Effector memory CD4-positive, alpha-beta T cell (primary cell): ENCODE data around the gene CNFN.

Source experiments
- DNase-seq, 3 donors: peaks; one replicate each; pipeline ENCODE4 v3.0.0-alpha.2; 2020
- H3K27ac ChIP-seq: 2 replicates; pipeline ENCODE4 v1.7.0; 2013; ENCODE audit warnings: mild to moderate bottlenecking, low read length, moderate library complexity; ENCODE audit not compliant: insufficient read depth, poor library complexity, severe bottlenecking
- H3K27me3 ChIP-seq: replicated peaks from 2 replicates; pipeline ENCODE4 v1.7.0; 2013; ENCODE audit warnings: mild to moderate bottlenecking, low read length; ENCODE audit not compliant: insufficient read depth, control insufficient read depth, poor library complexity, severe bottlenecking
- H3K36me3 ChIP-seq: 2 replicates; pipeline ENCODE4 v1.7.0; 2013; ENCODE audit warnings: mild to moderate bottlenecking, low read length, moderate library complexity; ENCODE audit not compliant: control insufficient read depth, insufficient read depth
- H3K4me1 ChIP-seq: 2 replicates; pipeline ENCODE4 v1.7.0; 2013; ENCODE audit warnings: low read length, mild to moderate bottlenecking; ENCODE audit not compliant: control insufficient read depth, insufficient read depth, poor library complexity, severe bottlenecking
- H3K4me3 ChIP-seq: 2 replicates; pipeline ENCODE4 v1.7.0; 2013; ENCODE audit warnings: low read length, low read depth, mild to moderate bottlenecking; ENCODE audit not compliant: insufficient read depth, poor library complexity, severe bottlenecking
- H3K9me3 ChIP-seq: 2 replicates; pipeline ENCODE4 v1.7.0; 2013; ENCODE audit warnings: mild to moderate bottlenecking, low read length, moderate library complexity; ENCODE audit not compliant: control insufficient read depth

The CNFN gene

DNA sequence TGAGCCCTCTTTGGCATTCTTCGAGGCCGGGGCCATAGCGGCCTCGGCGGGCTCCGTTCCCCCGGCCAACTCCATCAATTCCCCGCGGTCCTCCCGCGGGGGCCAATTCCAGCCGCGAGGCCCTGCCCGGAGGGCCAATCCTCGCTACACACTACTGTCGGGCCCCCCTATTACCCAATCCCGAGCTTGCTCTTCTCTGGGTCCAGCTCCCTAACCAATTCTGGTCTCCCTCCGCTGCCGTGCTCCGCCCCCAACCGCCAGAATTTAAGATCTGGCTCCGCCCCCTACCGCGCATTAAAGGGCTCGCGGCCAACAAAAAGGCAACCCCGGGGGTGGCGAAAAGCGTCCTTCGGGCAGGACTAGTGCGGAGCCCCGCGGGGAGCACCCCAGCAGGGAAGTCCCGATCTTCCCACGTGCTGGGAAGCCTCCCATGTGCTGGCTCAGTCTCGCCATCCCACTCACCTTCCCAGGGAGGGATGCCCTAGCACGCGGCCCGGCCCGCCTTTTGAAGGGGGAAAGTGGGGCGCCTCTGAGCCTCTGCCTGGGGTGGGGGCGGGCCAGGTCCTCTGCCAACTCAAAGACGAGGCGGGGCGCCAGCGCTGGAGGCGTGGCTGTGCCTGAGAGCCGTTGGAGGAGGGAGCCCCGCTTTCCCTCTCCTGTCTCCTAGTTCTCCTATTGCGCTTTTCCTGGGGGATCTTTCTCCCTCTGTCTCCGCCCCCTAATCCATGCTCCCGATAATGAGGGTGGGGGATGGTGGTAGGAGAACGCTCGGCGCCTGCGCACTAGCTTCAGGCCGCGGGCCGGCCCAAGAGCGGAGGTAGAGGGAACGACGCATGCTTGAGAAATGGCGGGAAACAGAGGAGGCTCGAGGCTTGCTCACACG, 33.6 kb upstream of the CNFN start:
- DNase-seq: peak; percentile 85 to 89 (median 87)
- Histone ChIP-seq H3K9me3 (no peaks in the 10 kb centered on the region), H3K4me1 (peaks cover 27% of the 10 kb centered on the region), H3K27ac (peak overlapping the region; percentile 75), H3K4me3 (peak overlapping the region; percentile 80), H3K36me3 (no peaks in the 10 kb centered on the region), H3K27me3 (no peaks in the 10 kb centered on the region)

DNA sequence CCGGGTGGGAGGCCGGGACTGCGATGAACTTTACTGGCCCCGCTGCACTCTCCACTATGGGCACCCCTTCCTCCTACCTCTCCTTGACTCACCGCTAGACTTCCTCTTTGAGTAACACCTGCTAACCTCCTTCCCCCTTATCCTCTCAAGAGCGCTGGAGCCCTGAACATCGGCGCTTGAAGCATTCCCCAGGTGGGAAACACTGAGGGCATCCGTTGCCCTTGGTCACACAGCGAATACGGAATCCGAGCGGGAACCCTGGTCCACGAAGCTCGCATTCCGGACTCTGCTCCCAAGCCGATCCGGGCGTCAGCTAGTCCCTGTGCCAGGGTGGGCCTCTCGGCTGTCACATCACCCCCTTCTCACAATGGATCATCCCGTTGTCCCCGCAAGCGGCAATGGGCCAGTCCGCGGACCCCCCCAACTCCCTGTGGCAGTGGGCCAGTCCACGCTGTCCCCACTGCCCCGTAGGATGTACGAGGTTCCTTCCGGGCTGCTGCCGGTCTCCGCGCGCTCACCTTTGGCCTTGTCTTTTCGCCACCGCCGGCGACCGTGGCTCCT, 32.9 kb upstream of the CNFN start:
- DNase-seq: peak; percentile 35 to 55 (median 45)
- Histone ChIP-seq H3K4me1 (peaks cover 27% of the 10 kb centered on the region), H3K4me3 (peak overlapping the region; percentile 80), H3K36me3 (no peaks in the 10 kb centered on the region), H3K27ac (peak overlapping the region; percentile 75), H3K9me3 (no peaks in the 10 kb centered on the region), H3K27me3 (no peaks in the 10 kb centered on the region)

DNA sequence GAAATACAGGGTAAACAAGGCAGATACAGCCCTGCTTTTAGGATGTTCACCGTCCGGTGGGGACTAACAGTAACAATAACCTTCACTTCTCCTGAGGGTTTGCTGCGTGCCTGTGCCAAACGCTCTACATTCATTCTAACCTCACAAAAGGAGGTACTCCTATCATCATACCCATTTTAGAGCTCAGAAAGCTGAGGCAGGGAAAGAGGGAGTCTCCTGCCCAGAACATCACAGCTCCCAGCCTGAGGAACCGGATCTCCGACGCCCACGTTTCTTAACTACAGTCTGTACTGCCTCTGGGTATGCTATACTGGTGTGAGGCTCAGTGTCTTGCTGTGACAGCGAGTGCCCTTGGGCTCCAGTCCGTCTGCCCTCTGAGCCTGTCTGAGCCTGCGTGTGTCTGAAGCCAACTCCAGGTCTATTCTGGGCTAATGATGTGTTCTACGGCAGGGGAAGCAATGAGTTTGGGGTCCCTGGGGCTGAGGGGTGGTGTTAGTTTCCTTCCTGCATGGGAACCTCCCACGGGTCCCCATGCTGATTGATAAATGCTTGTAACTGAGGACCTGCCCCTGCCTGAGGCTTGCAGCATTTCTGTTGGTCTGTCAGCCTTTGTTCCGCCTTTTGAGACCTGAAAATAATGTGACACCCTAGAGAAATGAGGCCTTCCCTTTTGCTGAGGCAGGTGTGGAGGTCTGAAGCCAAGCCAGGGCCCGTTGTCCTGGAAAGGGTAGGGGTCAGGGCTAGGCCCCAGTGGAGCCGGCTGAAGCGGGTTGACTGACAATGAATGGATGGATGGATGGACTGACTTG, 32.2 kb upstream of the CNFN start:
- Histone ChIP-seq H3K27ac (peak overlapping the region; percentile 75), H3K9me3 (no peaks in the 10 kb centered on the region)

DNA sequence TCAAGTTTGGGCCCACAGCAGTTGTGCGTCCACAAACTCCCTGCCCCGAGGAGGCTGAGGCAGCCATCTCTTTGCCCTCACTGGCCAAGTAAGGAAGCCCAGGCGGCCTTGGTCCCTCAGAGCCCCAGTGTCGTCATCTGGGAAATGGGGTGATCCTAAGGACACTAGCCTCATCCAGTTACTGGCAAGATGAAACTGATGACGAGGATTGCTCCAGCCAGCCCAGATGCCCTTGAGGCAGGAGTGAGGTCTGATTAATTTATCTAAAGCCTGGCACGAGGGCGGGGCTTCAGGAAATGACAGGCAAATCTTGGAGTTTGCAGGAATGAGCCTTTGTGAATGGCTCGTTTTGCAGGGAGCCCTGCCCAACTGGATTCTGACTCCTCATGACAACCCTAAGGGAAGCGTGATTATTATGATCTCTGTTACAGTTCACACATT, 31.5 kb upstream of the CNFN start:
- H3K4me3 ChIP-seq: no peak overlapping the region
- H3K4me1 ChIP-seq: peaks cover 27% of the 10 kb centered on the region
- H3K27me3 ChIP-seq: no peaks in the 10 kb centered on the region
- no peak for DNase-seq
- no peaks in the 10 kb centered on the region for H3K9me3 ChIP-seq
- no peaks in the 10 kb centered on the region for H3K36me3 ChIP-seq
- no peak overlapping the region for H3K27ac ChIP-seq

More for the DNA sequence above, 32.2 kb upstream of the CNFN start:
- H3K36me3 ChIP-seq: no peaks in the 10 kb centered on the region
- DNase-seq: no peak
- no peaks in the 10 kb centered on the region for H3K27me3 ChIP-seq
- H3K4me3 ChIP-seq: peak overlapping the region; percentile 80
- H3K4me1 ChIP-seq: peaks cover 27% of the 10 kb centered on the region

DNA sequence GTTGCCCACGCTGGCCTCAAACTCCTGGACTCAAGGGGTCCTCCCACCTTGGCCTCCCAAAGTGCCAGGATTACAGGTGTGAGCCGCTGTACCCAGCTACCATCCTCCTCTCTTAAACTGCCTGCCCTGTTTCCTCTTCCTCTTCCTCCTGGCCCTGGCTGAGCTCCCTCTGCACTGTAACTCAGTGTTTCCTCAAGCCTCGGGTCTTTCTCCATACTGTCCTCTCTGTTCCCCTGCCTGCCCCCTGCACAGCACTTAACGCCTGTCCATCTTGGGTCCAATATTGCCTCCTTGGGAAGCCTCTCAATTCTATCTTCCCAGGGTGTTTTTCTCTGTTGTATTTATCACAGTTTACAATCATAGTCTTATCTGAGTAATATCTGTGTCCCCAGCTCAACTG, 31.0 kb upstream of the CNFN start:
- Histone ChIP-seq H3K27ac (no peak overlapping the region), H3K9me3 (no peaks in the 10 kb centered on the region), H3K4me3 (no peak overlapping the region), H3K27me3 (no peaks in the 10 kb centered on the region), H3K4me1 (peaks cover 27% of the 10 kb centered on the region), H3K36me3 (no peaks in the 10 kb centered on the region)
- no peak for DNase-seq

DNA sequence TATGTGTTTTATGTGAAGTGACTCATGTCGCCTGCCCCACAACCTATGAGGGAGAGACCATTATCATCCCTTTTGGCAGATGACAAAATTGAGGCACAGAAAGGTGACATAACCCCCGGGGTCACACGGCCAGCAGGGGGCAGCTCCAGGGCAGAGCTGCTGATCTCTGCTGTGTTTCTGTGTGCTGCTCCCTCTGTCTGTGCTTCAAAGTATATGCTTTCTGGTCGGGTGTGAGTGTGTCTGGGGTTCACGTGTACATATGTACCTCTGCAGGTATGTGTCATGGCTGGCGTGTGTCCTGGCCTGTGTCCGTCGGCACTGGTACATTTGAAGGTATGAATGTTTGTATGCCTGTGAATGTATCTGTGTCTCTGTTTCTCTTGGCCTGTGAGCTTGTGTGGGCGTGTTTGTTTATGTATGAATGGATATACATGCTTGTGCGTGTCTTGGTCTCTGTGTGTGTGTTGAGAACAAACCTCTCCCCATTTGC, 30.0 kb upstream of the CNFN start:
- Histone ChIP-seq H3K4me1 (peaks cover 27% of the 10 kb centered on the region), H3K36me3 (no peaks in the 10 kb centered on the region), H3K4me3 (no peak overlapping the region), H3K27ac (no peak overlapping the region), H3K9me3 (no peaks in the 10 kb centered on the region), H3K27me3 (no peaks in the 10 kb centered on the region)
- DNase-seq: peak; percentile 55 to 65 (median 64)

DNA sequence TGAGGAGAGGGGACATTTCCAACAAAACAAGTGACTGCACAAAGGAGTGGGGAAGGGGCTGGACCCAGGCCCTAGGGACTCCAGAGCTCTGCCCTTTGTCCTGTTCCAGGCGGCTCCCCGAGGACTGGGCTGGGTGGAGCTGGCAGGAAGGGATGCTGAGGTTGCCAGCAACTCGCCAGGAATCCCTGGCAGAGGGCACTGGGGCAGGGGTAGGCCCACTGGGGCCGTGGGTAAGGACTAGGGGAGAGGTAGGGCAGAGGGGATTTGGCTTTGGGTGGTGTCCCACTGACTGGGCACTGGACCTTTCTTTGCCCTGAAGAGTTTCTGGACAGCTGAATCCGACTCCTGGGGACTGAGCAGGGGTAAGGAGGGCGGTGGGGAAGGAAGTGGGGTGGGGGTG, 29.2 kb upstream of the CNFN start:
- no peaks in the 10 kb centered on the region for H3K9me3 ChIP-seq
- H3K27ac ChIP-seq: no peak overlapping the region
- H3K36me3 ChIP-seq: no peaks in the 10 kb centered on the region
- H3K4me3 ChIP-seq: no peak overlapping the region
- H3K4me1 ChIP-seq: peaks cover 26% of the 10 kb centered on the region
- DNase-seq: no peak
- H3K27me3 ChIP-seq: no peaks in the 10 kb centered on the region

DNA sequence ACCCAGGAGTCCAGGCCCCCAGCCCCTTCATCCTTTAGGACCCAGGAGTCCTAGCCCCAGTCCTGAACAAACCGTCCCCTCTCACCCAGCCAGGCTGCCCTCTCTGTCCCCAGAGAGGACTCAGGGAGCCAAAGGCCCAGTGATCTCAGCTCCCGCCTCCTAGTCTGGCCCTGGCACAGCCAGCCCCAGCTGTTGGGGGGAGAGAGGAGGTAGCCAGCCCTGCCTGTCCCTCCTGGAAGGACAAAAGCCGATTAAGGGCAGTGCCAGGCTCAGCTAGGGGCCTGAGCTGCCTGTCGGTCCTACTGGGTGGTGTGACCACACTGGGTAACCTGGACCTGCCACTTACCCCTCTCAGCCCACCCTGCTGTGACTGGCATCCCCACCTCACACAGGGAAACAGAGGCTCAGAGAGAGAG, 22.6 kb upstream of the CNFN start:
- H3K27me3 ChIP-seq: no peaks in the 10 kb centered on the region
- H3K4me3 ChIP-seq: no peak overlapping the region
- H3K9me3 ChIP-seq: no peaks in the 10 kb centered on the region
- H3K36me3 ChIP-seq: peaks cover 2% of the 10 kb centered on the region
- no peaks in the 10 kb centered on the region for H3K4me1 ChIP-seq
- H3K27ac ChIP-seq: no peak overlapping the region
- DNase-seq: no peak

DNA sequence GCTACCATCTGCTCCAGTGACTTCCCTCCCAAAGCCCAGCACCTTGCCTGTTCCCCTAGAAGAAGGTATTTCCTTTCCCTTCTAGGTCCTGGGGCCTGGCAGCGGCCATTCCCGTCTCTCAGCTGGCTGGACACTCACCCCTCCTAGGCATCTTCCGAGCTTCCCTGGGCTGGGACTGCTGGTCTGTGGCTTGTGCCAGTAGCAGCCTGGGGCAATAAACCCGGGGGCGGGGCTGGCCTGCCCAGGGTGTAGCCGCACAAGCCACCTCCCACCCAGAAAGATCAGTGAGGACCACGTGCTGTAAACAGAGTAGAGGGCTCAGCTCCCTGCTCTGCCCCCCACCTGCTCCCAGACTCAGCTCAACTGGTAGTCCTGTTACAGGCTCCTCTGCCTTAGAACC, 22.1 kb upstream of the CNFN start:
- Histone ChIP-seq H3K9me3 (no peaks in the 10 kb centered on the region), H3K27ac (no peak overlapping the region), H3K4me1 (no peaks in the 10 kb centered on the region), H3K4me3 (no peak overlapping the region), H3K27me3 (no peaks in the 10 kb centered on the region), H3K36me3 (peaks cover 5% of the 10 kb centered on the region)
- no peak for DNase-seq
